ENCODE results near the gene TMTC2. TPM values are rescaled to one million over a fixed set of nuclear protein-coding genes. Genes with fewer than 3 reads are reported as not detected.
"Not testable (repeated sequence)": the region's sequence is repeated elsewhere in the genome, so short reads cannot be mapped to it uniquely, and the experiment has no call there.

TMTC2 gene
- total RNA-seq, 1 experiment from 2014 or later: 3.1 TPM

DNA sequence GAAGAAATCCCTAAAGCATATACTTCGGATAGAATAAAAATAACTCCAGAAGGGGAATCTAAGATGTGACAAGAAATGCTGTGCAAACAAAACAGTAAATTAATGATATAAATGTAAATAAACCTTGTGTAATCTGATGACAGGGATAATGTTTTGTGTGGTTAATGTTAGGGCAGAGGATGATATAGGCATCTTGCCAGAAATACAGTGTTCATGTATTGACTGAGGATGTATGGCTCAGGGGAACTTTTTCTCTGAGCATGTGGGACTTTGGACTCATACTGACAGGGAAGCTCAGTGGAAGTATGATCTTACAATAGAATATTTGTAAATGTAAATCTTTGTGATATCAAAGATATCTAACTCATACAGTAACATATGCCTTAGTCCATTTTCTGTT, 420.2 kb downstream of the TMTC2 start:
- DNase-seq (ENCODE audit: low read depth): no peak
- in situ Hi-C loops (cut with HindIII; ENCODE audit: low pct_unique_long_range_greater_than_20kb, low sequenced_read_pairs): no loop called here

DNA sequence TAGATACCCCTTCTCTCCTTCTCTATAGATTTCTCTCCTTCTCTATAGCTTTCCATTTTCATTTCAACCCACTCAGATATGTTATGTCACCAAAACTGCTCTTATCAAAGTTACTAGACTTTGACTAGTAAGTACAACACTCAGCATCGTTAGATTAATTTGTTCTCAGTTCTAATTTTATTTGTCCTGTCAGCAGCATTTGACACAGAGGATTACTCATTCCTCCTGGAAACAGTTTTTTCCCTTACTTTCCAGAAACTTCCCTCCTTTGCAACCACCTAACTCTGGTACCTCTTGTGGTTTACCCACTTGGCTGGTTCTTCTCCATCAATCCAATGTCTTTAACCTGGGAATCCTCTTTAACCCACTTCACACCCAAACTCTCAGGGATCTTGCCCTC, 423.7 kb downstream of the TMTC2 start:
- in situ Hi-C loops (cut with HindIII; ENCODE audit: low pct_unique_long_range_greater_than_20kb, low sequenced_read_pairs): no loop called here
- DNase-seq (ENCODE audit: low read depth): no peak

DNA sequence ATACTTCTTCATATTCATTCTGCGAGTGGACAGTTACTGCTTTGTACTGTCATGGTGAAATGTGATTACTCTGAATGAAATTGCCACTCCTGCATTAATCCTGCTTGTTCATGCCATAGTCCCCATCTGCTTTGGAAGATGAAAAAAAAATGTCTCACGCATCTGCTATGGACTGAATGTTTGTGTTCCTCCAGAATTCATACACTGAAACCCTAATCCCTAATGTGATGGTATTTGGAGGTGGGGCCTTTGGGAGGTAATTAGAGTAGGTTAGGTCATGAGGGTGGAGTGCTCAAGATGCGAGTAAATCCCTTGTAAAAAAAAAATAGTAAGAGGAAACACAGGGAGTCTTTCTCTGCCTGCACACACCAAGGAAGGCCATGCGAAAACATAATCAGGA, 427.2 kb downstream of the TMTC2 start:
- DNase-seq (ENCODE audit: low read depth): no peak
- in situ Hi-C loops (cut with HindIII; ENCODE audit: low pct_unique_long_range_greater_than_20kb, low sequenced_read_pairs): no loop called here

DNA sequence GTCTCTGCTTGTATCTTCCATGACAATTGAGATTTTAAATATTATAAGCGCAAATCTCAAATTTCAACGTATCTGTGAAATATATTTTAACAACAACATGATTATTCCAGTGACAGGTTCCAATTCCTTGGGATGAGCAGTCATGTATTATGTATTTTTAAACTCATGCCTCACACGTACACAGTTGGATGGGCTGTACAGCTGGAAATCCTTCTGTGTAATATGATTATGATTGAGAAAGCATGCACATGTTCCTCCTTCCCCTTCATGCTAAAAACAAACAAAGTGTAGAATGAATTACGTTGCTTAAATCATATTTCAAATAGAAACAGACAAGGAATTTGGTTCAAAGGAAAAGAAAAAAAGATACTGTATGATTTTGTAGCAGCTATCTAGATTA, 428.3 kb downstream of the TMTC2 start:
- no peak for DNase-seq (ENCODE audit: low read depth)
- in situ Hi-C loops (cut with HindIII; ENCODE audit: low pct_unique_long_range_greater_than_20kb, low sequenced_read_pairs): no loop called here

DNA sequence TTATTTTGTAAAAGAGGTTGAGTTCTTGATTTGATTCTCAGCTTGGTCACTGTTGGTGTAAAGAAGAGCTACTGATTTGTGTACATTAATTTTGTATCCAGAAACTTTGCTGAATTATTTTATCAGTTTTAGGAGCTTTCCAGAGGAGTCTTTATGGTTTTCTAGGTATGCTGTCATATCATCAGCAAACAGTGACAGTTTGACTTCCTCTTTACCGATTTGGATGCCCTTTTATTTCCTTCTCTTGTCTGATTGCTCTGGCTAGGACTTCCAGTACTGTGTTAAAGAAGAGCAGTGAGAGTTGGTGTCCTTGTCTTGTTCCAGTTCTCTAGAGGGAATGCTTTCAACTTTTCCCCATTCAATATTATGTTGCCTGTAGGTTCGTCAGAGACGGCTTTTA, 431.2 kb downstream of the TMTC2 start:
- DNase-seq (ENCODE audit: low read depth); in situ Hi-C loops (cut with HindIII; ENCODE audit: low pct_unique_long_range_greater_than_20kb, low sequenced_read_pairs): not testable (repeated sequence)

DNA sequence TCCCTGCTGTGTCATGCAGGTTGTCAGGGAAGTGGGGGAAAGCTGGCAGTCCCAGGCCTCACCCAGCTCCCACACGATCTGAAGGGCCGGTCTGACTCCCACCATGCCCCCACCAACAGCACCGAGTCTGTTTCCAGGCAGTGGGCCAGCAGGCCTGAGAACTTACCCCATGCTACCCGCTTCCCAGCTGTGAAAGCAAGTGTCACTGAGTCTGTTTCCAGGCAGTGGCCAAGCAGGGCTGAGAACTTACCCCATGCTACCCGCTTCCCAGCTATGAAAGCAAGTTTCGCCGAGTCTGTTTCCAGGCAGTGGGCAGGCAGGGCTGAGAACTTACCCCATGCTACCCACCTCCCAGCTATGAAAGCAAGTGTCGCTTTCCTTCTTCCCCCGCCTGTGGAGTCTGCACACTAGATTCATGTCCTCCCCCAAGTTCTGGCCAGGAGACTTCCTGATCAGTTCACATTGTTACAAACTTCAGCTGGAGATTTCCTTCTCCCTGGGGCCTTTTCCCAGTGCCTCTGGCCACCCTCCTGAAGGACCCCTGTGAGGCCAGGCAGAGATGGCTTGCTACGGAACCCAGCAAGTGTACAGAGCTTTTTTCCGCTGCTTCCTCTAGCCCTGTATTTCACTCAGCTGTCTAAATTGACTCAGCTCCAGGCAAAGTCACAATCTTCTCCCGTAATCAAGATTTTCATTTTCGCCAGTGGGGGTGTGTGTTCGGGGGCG, 435.4 kb downstream of the TMTC2 start:
- no peak for DNase-seq (ENCODE audit: low read depth)
- in situ Hi-C loops (cut with HindIII; ENCODE audit: low pct_unique_long_range_greater_than_20kb, low sequenced_read_pairs): no loop called here

DNA sequence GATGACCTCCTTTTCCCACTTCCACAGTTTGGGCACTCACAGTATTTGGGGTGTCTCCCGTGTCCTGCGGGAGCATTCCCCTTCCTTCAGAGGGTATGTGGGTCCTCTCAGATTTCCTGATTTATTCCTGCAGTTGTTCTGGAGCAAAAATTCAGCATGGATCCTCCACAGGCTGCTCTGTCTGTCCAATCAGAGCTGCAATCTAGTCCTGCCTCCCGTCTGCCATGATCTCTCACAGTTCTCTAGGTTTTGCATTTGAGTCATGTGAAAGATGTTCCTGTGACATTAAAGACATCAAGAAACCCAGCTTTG, 435.9 kb downstream of the TMTC2 start:
- in situ Hi-C loops (cut with HindIII; ENCODE audit: low pct_unique_long_range_greater_than_20kb, low sequenced_read_pairs): no loop called here
- no peak for DNase-seq (ENCODE audit: low read depth)

DNA sequence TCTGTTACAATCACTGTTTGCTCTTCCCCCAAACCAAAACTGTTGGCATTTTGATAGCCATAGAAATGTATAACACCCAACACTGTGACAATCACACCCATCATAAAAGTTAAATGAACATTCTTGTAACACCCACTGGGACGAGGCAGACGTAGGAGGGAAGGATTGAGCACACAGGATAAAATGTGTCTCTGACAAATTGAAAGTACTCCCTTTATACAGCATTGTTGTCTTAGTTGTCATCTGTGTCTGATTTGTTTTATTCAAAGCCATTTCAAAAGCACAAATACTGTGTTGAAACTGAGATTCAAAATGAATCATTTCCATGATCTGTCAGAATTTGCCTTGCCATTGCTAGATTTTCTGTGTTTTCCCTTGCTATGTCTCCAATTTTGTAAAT, 436.3 kb downstream of the TMTC2 start:
- in situ Hi-C loops (cut with HindIII; ENCODE audit: low pct_unique_long_range_greater_than_20kb, low sequenced_read_pairs): no loop called here

DNA sequence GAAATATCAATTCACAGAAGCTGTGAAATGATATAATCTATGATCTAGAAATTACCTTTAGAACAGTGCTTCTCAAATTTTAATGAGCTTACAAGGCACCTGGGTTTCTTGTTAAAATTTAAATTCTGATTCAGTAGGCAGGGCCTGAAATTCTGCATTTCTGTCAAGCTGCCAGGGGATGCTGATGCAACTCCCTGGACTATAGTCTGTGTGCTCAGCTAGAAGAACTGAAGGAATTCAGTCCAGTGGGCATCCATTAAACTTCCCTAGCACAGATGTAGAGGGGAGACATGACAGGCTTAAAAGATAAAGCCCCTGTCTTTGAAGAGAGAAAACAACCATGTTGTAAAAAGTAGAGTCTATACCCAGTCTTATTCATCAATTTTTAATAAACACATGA, 441.8 kb downstream of the TMTC2 start:
- DNase-seq (ENCODE audit: low read depth): no peak
- in situ Hi-C loops (cut with HindIII; ENCODE audit: low pct_unique_long_range_greater_than_20kb, low sequenced_read_pairs): no loop called here

More for the DNA sequence above, 436.3 kb downstream of the TMTC2 start:
- DNase-seq (ENCODE audit: low read depth): no peak

DNA sequence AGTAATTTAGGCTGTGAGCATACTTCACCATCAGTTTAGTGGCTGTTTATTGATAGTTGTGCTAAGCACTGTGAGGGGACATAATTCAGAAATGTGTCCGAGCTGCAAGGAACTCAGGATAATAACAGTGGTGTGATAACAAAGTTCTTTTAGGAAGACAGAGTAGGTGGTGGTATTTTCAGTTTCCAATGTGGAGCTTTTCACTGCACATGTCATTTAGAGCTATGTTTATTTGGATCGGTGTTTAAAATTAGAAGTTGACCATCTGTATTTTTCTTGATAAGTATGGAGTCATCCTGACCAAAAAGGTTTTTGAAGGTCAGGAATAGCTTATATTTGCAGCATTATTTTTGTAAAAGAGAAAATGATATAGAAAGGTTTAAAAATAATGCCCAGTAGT, 443.5 kb downstream of the TMTC2 start:
- in situ Hi-C loops (cut with HindIII; ENCODE audit: low pct_unique_long_range_greater_than_20kb, low sequenced_read_pairs): no loop called here
- DNase-seq (ENCODE audit: low read depth): no peak

DNA sequence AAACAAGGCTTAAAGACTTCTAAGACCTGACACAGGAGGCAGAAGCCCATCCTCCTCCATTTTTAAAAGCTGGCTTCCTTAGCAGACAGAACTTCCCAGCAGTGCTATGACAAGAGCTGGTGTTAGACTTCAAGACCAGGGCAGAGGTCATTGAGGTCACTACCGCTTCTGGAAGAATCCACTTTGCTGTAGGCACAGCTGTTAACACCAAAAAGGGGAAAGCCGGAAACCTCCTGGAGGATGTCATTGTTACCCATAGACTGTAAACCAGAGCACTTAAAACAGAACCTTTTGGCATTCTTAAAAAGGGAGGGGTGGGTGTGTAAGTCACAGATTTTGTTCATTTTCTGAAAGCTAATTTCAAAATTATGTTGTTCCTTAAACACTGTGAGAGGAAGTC, 445.7 kb downstream of the TMTC2 start:
- in situ Hi-C loops (cut with HindIII; ENCODE audit: low pct_unique_long_range_greater_than_20kb, low sequenced_read_pairs): no loop called here
- no peak for DNase-seq (ENCODE audit: low read depth)

DNA sequence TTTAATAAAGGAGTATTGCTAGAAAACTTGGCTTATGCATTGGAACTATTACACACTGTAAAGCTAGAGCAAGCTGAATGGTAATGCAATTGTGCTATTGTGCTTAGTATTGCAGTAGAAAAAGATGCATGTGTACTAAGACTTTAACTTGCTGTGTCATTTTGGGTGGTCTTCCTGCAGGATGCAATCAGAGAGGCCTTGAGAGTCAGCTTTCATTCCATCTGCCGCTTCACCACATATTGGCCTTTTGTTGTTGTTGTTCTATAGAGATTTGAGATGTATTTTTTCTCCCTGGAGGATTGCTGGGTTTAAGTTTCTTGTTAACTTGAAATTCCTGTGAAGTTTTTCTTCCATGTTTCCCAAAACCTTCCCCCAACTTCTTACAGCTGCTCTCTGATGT, 449.7 kb downstream of the TMTC2 start:
- in situ Hi-C loops (cut with HindIII; ENCODE audit: low pct_unique_long_range_greater_than_20kb, low sequenced_read_pairs): no loop called here
- no peak for DNase-seq (ENCODE audit: low read depth)

DNA sequence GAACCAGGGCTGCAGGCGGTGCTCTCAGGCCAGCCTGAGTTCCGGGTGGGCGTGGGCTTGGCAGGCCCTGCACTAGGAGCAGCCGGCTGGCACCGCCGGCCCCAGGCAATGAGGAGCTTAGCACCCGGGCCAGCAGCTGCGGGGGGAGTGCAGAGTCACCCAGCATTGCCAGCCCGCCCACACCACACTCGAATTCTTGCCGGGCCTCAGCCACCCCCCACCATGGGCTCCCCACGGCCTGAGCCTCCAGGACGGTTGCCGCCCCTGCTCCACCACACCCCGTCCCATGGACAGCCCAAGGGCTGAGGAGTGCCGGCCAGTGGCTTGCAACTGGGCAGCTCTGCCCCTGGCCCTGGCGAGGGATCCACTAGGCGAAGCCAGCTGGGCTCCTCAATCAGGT, 453.4 kb downstream of the TMTC2 start:
- in situ Hi-C loops (cut with HindIII; ENCODE audit: low pct_unique_long_range_greater_than_20kb, low sequenced_read_pairs): no loop called here
- DNase-seq (ENCODE audit: low read depth): no peak

DNA sequence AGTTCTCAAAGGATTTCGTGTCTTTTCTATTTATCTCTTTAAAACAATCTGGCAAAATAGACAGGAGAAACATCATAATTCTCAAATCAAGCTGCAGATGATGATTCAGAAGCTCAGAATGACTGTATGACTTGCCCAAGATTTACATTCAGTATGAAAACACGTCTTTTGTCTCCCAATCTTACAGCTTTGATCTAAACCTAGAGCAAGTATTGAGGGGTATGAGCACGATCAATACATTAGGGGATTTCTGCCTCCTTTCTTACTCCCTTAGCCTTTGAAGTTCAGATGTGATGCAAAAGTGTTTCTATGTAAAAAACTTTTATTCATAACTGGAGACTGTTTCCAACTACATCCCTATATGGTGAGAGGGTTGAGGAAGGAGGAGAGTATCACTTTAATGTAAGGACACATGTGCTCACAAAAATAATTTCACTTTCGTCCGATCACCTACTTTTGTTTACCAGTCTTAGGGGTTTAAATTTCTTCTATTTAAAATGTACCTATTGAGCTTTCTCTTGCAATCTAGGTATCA, 454.8 kb downstream of the TMTC2 start:
- in situ Hi-C loops (cut with HindIII; ENCODE audit: low pct_unique_long_range_greater_than_20kb, low sequenced_read_pairs): no loop called here
- no peak for DNase-seq (ENCODE audit: low read depth)

DNA sequence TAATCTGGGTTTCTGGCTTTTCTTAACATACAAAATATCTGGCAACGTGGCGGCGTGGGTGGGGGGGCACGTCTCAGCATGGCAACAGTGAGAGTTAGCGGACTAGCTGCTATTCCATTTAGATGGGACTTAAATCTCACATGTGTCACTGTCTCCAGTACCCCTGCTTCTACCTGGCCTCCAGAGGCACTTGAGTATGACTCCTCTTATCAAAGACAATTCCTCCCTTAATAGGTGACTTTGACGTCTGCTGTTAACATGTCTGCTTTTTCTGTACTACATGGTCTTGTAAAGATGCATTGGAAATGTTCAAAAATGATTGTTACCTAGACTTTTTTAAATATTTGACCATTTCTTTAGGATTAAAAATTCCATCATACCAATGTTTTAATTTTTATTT, 456.2 kb downstream of the TMTC2 start:
- in situ Hi-C loops (cut with HindIII; ENCODE audit: low pct_unique_long_range_greater_than_20kb, low sequenced_read_pairs): no loop called here

DNA sequence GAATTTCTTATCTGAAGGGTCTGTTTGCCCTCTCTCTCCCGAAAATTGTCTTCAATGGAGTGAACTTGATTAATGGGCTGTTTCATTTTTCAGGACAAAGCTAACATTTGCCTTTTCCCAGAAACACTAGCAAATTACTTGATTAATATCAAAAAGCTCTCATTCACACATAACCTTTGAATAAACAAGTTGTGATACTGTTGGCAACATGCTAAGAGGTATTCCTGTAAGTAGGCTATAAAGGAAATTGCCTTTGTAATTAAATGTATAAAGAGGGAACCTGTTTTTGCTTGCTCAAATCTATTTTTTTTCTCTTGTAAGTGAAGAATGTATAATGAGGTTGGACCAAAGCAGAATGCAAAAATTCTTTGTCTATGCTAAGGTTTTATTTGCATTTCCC, 457.2 kb downstream of the TMTC2 start:
- DNase-seq (ENCODE audit: low read depth): no peak
- in situ Hi-C loops (cut with HindIII; ENCODE audit: low pct_unique_long_range_greater_than_20kb, low sequenced_read_pairs): no loop called here

More for the DNA sequence above, 456.2 kb downstream of the TMTC2 start:
- DNase-seq (ENCODE audit: low read depth): no peak

DNA sequence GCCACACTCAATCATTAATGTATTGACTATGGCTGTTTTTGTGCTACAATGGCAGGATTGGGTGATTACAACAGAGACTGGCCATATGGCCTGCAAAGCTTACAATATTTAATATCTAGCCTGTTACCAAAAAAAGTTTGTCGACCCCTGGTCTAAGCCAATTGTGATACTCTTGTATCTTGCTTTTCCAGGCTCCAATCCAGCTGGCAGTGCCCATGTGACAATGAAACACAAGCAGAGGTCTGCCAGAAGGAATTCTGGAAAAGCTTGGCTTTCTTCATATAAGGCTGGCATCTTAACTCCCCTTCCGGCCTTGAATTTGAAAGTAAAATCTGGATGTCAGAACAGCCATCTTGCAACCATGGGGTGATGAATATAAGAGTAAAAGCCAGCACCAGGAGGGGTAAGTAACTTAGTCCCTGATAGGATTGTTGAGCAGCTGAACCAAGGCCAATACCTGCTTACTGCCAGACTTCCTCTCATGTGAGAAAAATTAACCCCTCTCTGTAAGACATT, 458.7 kb downstream of the TMTC2 start:
- no peak for DNase-seq (ENCODE audit: low read depth)

DNA sequence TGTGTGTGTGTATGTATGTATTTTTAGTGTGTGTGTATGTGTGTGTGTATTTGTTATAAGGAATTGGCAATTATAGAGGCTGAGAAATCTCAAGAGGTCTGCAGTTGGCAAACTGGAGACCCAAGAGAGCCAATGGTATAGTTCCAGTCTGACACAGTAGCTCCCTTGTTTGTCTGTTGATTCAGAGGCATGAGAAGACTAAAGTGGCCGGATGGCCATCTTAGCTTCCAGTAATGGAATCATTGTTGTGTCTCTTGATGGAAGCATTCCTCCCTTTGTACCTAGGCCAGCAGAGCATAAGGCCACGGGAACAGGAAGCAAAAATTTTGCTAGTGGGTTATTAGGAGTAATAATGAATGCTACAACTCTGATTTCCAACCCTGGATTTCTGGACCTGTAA, 460.6 kb downstream of the TMTC2 start:
- DNase-seq (ENCODE audit: low read depth): no peak
- in situ Hi-C loops (cut with HindIII; ENCODE audit: low pct_unique_long_range_greater_than_20kb, low sequenced_read_pairs): no loop called here

More for the DNA sequence above, 458.7 kb downstream of the TMTC2 start:
- in situ Hi-C loops (cut with HindIII; ENCODE audit: low pct_unique_long_range_greater_than_20kb, low sequenced_read_pairs): no loop called here

DNA sequence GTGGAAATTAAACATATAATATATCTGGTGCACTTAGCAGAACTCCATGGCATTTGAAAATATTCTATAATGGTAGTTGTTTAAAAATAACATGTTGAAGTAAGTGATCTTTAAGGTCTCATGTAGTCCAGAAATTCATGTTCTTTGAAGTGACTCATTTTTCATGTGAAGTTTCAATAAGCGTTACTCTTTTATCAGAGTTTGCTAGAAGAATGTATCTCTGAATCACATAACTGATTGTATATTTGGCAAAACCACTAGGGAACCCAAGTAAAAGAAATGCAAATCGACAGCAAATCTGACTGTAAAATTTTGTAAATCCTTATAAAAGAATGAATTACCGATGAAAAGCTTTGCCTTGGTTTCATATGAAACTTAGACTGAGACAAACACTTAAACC, 463.3 kb downstream of the TMTC2 start:
- in situ Hi-C loops (cut with HindIII; ENCODE audit: low pct_unique_long_range_greater_than_20kb, low sequenced_read_pairs): no loop called here
- no peak for DNase-seq (ENCODE audit: low read depth)

DNA sequence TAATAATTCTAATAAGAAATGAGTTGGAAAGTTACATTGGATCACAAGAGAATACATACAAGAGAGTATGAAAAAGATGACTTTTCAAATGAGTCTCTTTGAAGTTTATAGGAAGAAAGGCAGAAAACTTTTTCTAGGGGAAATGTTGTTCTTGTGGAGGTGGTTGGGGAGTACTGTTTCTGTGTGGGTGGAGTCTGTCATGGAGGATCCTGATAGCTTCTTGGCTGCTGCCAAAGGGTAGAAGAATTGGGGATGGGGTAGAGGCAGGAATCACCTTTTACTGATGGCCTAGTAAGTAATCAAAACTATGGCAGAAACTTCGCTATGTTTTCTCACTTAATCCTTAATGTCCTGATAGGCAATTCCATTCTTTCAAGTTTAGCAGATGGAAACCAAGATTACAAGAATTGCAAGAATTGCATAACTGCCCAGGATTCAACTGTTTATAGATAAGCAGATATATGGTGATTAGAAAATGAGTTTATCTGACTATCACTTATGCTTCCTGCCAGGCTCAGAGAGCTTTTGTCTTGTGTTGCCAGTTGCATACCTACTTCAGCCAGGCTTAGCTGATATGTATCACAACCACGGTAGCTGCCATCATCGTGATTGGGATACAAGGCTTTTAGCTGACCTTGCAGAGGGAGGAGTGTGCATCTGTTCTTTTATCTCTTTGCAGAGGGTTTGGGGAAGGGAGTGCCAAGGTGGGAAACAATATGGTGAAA, 463.9 kb downstream of the TMTC2 start:
- DNase-seq (ENCODE audit: low read depth): no peak
- in situ Hi-C loops (cut with HindIII; ENCODE audit: low pct_unique_long_range_greater_than_20kb, low sequenced_read_pairs): no loop called here

Data from Caki2 (cell line).